PFSK-1 (cell line): ENCODE results near the gene GPNMB.

Experiments
- FOXP2 ChIP-seq: optimal IDR thresholded peaks from 2 replicates; pipeline ENCODE3; 2011; ENCODE audit warnings: borderline replicate concordance, control low read depth, inconsistent platforms; ENCODE audit not compliant: insufficient read depth; ENCODE audit errors: extremely low read length, extremely low read depth
- TAF1 ChIP-seq: IDR thresholded peaks from 2 replicates; pipeline ENCODE4 v1.6.1; 2012; ENCODE audit warnings: low read length, control low read depth, borderline replicate concordance; ENCODE audit not compliant: insufficient read depth

DNA sequence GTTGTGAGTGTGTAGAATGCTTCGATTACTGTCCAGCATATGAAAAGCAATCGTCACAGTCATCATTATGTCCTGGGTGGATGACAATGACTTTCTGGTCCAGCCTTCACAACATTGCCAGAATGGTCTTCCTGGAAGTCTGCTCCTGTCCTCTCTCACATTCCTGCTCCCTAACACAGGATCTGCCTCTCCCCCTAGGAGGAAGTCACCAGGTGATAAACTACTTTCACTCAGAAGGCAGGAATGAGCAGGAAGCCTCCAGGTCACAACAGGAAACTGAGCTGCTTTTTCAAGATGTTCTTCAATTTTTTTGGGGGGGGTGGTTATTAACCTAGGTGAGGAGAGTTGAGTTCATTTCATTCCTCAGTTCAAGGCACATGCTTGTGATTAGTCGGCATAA is 13.6 kb upstream of the GPNMB start:
- TF ChIP-seq TAF1 (no peak), FOXP2 (no peak)
